K562 (cell line): ENCODE results near the gene CSKMT. TPM values are rescaled to one million over a fixed set of nuclear protein-coding genes. Genes with fewer than 3 reads are reported as not detected.
A peak's percentile ranks its signal among the peaks of the same experiment; 100 is the strongest.

Source experiments
- ARID1B ChIP-seq: fragments of 450-650 bp; IDR thresholded peaks from 2 replicates; pipeline ENCODE4 v1.6.1; 2016; ENCODE audit warnings: antibody characterized with exemption, mild to moderate bottlenecking, inconsistent platforms
- KDM4B ChIP-seq, 2 experiments: fragments of 450-650 bp in 1 of 2; sonication (generic) in 1 of 2; IDR thresholded peaks; 2 replicates each; pipeline ENCODE4 v1.6.1; 2016 to 2017; ENCODE audit warnings: borderline replicate concordance in 2 of 2, antibody characterized with exemption in 1 of 2, low read depth in 1 of 2, mild to moderate bottlenecking in 1 of 2
- MYBL2 ChIP-seq, 2 experiments: fragments of 450-650 bp in 1 of 2; sonication (generic) in 1 of 2; formaldehyde crosslinking in 1 of 2; IDR thresholded peaks; 2 replicates each; pipeline versions ENCODE4 v1.6.1 to v1.8.1; 2017 to 2022; ENCODE audit warnings: borderline replicate concordance in 1 of 2, inconsistent platforms in 1 of 2, low read depth in 1 of 2, mild to moderate bottlenecking in 1 of 2, missing genetic modification reagents in 1 of 2, moderate library complexity in 1 of 2
- ZNF197 ChIP-seq: fragments of 200-800 bp; sonication (Bioruptor generic); IDR thresholded peaks from 2 replicates; pipeline ENCODE4 v1.6.1; 2016; ENCODE audit warnings: low read depth, missing genetic modification characterization, missing compliant biosample characterization
- polyA plus RNA-seq, 8 experiments: library from polyadenylated mRNA; depleted of rRNA in 4 of 8; stranded (reverse) in 5 of 8; unstranded in 3 of 8; fragments of >200 nt; fragmentation: Nextera tagmentation in 2 of 8; fragmentation: Illumina TruSeq in 1 of 8; extraction: Ambion mirVana in 2 of 8; extraction: Trizol in 1 of 8; gene quantifications; 2 replicates each; pipeline versions ENCODE4 v1.2.1 to v1.2.3, GENCODE V29; 2011 to 2014; ENCODE audit warnings: inconsistent platforms in 1 of 8, missing spikeins in 1 of 8
- total RNA-seq, 7 experiments: library from RNA; depleted of rRNA in 6 of 7; stranded (reverse); fragments of >200 nt in 6 of 7; fragmentation: Illumina TruSeq in 2 of 7; extraction: Trizol in 2 of 7; gene quantifications; 2 replicates each; pipeline versions ENCODE4 v1.2.1 to v1.2.3, GENCODE V29; 2011 to 2021; ENCODE audit warnings: low replicate concordance in 1 of 7
- TF ChIP-seq, protein P1 (sequence below), 2 experiments: fragments of 450-650 bp; conservative IDR thresholded peaks; 2 replicates each; pipeline ENCODE4 v1.6.1; 2017; ENCODE audit warnings: mild to moderate bottlenecking in 2 of 2, moderate library complexity in 2 of 2
- TF ChIP-seq, protein P2 (sequence below): fragments of 250-450 bp; sonication (Bioruptor Pico); IDR thresholded peaks from 2 replicates; pipeline ENCODE4 v1.4.0; 2020; ENCODE audit warnings: mild to moderate bottlenecking, moderate library complexity

CSKMT gene
- total and polyA plus RNA-seq, 9 of the 15 experiments (the other 6 are each of a cell fraction or from before 2014, with no cell fraction given) = 10.3 to 108 (median 27.2) TPM

DNA sequence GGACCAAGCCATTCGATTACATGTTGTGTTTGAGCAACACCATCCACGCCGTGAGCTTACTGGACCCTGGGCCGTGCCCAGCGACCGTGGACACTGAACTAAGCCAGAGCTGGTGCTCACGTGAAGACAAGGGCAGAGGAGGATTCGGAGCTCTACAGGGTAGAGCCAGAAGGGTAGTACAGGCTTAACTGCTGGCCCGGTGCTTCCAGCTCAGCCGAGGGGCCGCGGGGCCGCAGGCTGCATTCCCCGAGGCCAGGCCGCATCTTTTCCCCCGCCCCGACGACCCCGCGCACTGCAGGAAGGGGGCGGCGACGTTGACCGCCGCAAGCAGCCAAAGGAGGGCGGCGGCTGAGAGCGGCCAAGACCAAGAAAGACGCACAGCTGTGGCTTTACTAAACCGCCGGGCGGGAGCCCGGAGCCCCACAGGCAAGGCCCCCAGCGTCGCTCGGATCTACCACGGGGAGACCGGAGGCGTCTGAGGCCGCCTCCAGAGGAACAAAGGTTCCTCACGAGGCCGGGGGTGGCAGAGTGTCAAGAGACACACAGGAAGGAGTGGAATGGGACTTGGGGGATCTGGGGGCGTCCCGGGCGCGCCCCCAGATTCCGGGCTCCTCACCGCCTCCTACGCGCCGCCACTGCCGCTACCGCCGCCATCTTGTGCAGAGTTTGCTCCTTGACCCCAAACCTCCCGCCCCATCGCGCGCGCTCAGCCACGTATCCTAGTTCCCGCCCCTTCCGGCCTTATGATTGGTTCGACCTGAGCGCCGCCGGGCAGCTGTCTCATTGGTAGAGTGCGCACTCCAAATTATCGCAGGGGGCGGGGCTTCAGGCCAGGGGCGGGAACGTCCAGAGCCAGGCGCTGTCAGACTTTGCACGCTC lies 18.9 kb upstream of the CSKMT start, which contains the start of gene GANAB (continued):
- TF ChIP-seq, protein P1, sequence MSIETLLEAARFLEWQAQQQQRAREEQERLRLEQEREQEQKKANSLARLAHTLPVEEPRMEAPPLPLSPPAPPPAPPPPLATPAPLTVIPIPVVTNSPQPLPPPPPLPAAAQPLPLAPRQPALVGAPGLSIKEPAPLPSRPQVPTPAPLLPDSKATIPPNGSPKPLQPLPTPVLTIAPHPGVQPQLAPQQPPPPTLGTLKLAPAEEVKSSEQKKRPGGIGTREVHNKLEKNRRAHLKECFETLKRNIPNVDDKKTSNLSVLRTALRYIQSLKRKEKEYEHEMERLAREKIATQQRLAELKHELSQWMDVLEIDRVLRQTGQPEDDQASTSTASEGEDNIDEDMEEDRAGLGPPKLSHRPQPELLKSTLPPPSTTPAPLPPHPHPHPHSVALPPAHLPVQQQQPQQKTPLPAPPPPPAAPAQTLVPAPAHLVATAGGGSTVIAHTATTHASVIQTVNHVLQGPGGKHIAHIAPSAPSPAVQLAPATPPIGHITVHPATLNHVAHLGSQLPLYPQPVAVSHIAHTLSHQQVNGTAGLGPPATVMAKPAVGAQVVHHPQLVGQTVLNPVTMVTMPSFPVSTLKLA (conservative IDR thresholded peaks at IDR 0.05) = peak; percentile 45 to 75; a peak in 3 of 4 replicates
- TF ChIP-seq ZNF197 (CRISPR knock-in tag) (no peak), KDM4B (IDR thresholded peaks at IDR 0.05; ENCODE audit: borderline replicate concordance in 2 of 2, low read depth in 1 of 2) (no peak), MYBL2 (IDR thresholded peaks at IDR 0.05; ENCODE audit: low read depth) (no peak), MYBL2 (CRISPR knock-in tag; IDR thresholded peaks at IDR 0.05; ENCODE audit: borderline replicate concordance) (no peak), ARID1B (0 out of 2 replicates have a peak, but pooled peaks have one; percentile 18)
- TF ChIP-seq, protein P2, sequence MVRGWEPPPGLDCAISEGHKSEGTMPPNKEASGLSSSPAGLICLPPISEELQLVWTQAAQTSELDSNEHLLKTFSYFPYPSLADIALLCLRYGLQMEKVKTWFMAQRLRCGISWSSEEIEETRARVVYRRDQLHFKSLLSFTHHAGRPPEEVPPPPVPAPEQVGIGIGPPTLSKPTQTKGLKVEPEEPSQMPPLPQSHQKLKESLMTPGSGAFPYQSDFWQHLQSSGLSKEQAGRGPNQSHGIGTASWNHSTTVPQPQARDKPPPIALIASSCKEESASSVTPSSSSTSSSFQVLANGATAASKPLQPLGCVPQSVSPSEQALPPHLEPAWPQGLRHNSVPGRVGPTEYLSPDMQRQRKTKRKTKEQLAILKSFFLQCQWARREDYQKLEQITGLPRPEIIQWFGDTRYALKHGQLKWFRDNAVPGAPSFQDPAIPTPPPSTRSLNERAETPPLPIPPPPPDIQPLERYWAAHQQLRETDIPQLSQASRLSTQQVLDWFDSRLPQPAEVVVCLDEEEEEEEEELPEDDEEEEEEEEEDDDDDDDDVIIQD (CRISPR knock-in tag) = no peak
